H1 (cell line): Measurements from ENCODE around the gene CCR3. TPM values are rescaled to one million over a fixed set of nuclear protein-coding genes. Genes with fewer than 3 reads are reported as not detected.

Experiments
- CTCF ChIA-PET: fragments of 300-600 bp; sonication (Branson Sonifier 250); formaldehyde crosslinking; loops from one replicate; lab custom pipeline; 2021; ENCODE audit not compliant: partially characterized antibody; lab: Charles Lee
- POLR2A ChIA-PET: fragments of 300-600 bp; sonication (Branson Sonifier 250); formaldehyde crosslinking; loops from one replicate; lab custom pipeline; 2021; ENCODE audit warnings: inconsistent platforms; ENCODE audit not compliant: partially characterized antibody; lab: Charles Lee
- DNase-seq, 2 experiments: peaks; one replicate each; pipeline versions ENCODE4 v3.0.0 to v3.0.0-alpha.2; 2010 to 2022; ENCODE audit warnings: low spot score in 2 of 2, low read depth in 1 of 2, mixed read lengths in 1 of 2
- FAIRE-seq: peaks from 2 replicates; lab custom pipeline; 2011; peaks lifted over from hg19 to GRCh38; lab: Jason Lieb, UNC
- H2AFZ ChIP-seq: 2 replicates; pipeline ENCODE4 v1.8.1; 2012; ENCODE audit warnings: low read length, inconsistent platforms
- H2AK5ac ChIP-seq: 2 replicates; pipeline ENCODE4 v1.6.1; 2013; ENCODE audit warnings: low read depth, low read length
- H2BK120ac ChIP-seq: replicated peaks from 2 replicates; pipeline ENCODE3; 2013; ENCODE audit warnings: low read depth, low read length, inconsistent platforms
- H2BK12ac ChIP-seq: 2 replicates; pipeline ENCODE4 v1.6.1; 2013; ENCODE audit warnings: low read depth, low read length
- H2BK15ac ChIP-seq: 2 replicates; pipeline ENCODE4 v1.6.1; 2013; ENCODE audit warnings: low read length
- H2BK20ac ChIP-seq: 2 replicates; pipeline ENCODE4 v1.6.1; 2013; ENCODE audit warnings: low read length
- H2BK5ac ChIP-seq: 2 replicates; pipeline ENCODE4 v1.6.1; 2013; ENCODE audit warnings: low read depth, low read length
- H3K14ac ChIP-seq: 2 replicates; pipeline ENCODE4 v1.6.1; 2013; ENCODE audit warnings: inconsistent platforms; ENCODE audit not compliant: insufficient read length
- H3K18ac ChIP-seq: 2 replicates; pipeline ENCODE4 v1.6.1; 2013; ENCODE audit warnings: low read length; ENCODE audit errors: extremely low read depth
- H3K23ac ChIP-seq: 2 replicates; pipeline ENCODE4 v1.6.1; 2013; ENCODE audit warnings: inconsistent platforms; ENCODE audit not compliant: insufficient read length
- H3K23me2 ChIP-seq: 2 replicates; pipeline ENCODE4 v1.6.1; 2013; ENCODE audit warnings: low read depth, low read length
- H3K27ac ChIP-seq: 2 replicates; pipeline ENCODE4 v1.6.1; 2011; ENCODE audit warnings: low read depth, low read length, inconsistent platforms
- H3K27me3 ChIP-seq, 4 experiments: replicated peaks in 1 of 4; 1 replicate in 1 of 4; 2 replicates in 3 of 4; pipeline versions ENCODE4 v1.6.1 to v1.8.1; 2011 to 2013; ENCODE audit warnings: low read length in 3 of 4, mild to moderate bottlenecking in 3 of 4, inconsistent platforms in 2 of 4, mixed read lengths in 2 of 4, moderate library complexity in 1 of 4; ENCODE audit not compliant: control insufficient read depth in 3 of 4, insufficient read depth in 3 of 4; ENCODE audit errors: extremely low read depth in 1 of 4
- H3K36me3 ChIP-seq, 4 experiments: 2 replicates each; pipeline versions ENCODE4 v1.6.1 to v1.8.1; 2011 to 2013; ENCODE audit warnings: mild to moderate bottlenecking in 4 of 4, low read length in 3 of 4, moderate library complexity in 2 of 4, control low read depth in 1 of 4, inconsistent platforms in 1 of 4; ENCODE audit not compliant: insufficient read depth in 4 of 4, control insufficient read depth in 2 of 4
- H3K4ac ChIP-seq: replicated peaks from 2 replicates; pipeline ENCODE3; 2013; ENCODE audit warnings: low read length, low read depth, mixed read lengths, inconsistent platforms; ENCODE audit not compliant: insufficient read length
- H3K4me1 ChIP-seq, 4 experiments: replicated peaks in 1 of 4; 1 replicate in 1 of 4; 2 replicates in 3 of 4; pipeline versions ENCODE4 v1.6.1 to v1.8.1; 2011 to 2013; ENCODE audit warnings: low read length in 3 of 4, inconsistent platforms in 2 of 4, mixed read lengths in 1 of 4; ENCODE audit not compliant: insufficient read depth in 4 of 4, control insufficient read depth in 3 of 4
- H3K4me2 ChIP-seq, 2 experiments: 2 replicates each; pipeline versions ENCODE4 v1.6.1 to v1.8.1; 2011 to 2013; ENCODE audit warnings: low read depth in 2 of 2, low read length in 2 of 2, control low read depth in 1 of 2, inconsistent platforms in 1 of 2, mild to moderate bottlenecking in 1 of 2; ENCODE audit not compliant: insufficient read depth in 1 of 2
- H3K4me3 ChIP-seq, 4 experiments: fragments of 200-600, 300-600 bp in 1 of 4; sonication (generic), shearing (Covaris generic), sonication (Bioruptor Twin) in 1 of 4; 2 replicates each; pipeline versions ENCODE4 v1.5.1 to v1.8.1; 2011 to 2016; ENCODE audit warnings: low read length in 4 of 4, low read depth in 3 of 4, control low read depth in 2 of 4, inconsistent platforms in 2 of 4, mild to moderate bottlenecking in 2 of 4, mixed read lengths in 1 of 4, moderate library complexity in 1 of 4; ENCODE audit not compliant: insufficient read depth in 2 of 4; ENCODE audit errors: extremely low read depth in 1 of 4
- H3K56ac ChIP-seq: replicated peaks from 2 replicates; pipeline ENCODE3; 2013; ENCODE audit warnings: low read depth, mild to moderate bottlenecking, mixed read lengths, low read length, inconsistent platforms; ENCODE audit not compliant: insufficient read length
- H3K79me1 ChIP-seq: 2 replicates; pipeline ENCODE4 v1.6.1; 2013; ENCODE audit warnings: low read depth, low read length, control low read depth
- H3K79me2 ChIP-seq, 2 experiments: 2 replicates each; pipeline versions ENCODE4 v1.6.1 to v1.8.1; 2012 to 2013; ENCODE audit warnings: low read length in 2 of 2, mild to moderate bottlenecking in 2 of 2, inconsistent platforms in 1 of 2; ENCODE audit not compliant: insufficient read depth in 2 of 2, control insufficient read depth in 1 of 2
- H3K9ac ChIP-seq, 4 experiments: replicated peaks in 1 of 4; 1 replicate in 1 of 4; 2 replicates in 3 of 4; pipeline versions ENCODE4 v1.6.1 to v1.8.1; 2011 to 2013; ENCODE audit warnings: low read depth in 3 of 4, low read length in 3 of 4, control low read depth in 2 of 4, mild to moderate bottlenecking in 2 of 4, moderate library complexity in 2 of 4, inconsistent platforms in 1 of 4; ENCODE audit errors: extremely low read depth in 1 of 4
- H3K9me3 ChIP-seq, 2 experiments: 2 replicates each; pipeline versions ENCODE4 v1.6.1 to v1.8.1; 2012 to 2013; ENCODE audit warnings: mild to moderate bottlenecking in 2 of 2, moderate library complexity in 2 of 2, control low read depth in 1 of 2, inconsistent platforms in 1 of 2, low read depth in 1 of 2, low read length in 1 of 2, mixed read lengths in 1 of 2; ENCODE audit not compliant: insufficient read depth in 2 of 2
- H4K20me1 ChIP-seq, 2 experiments: replicated peaks in 1 of 2; 2 replicates each; pipeline versions ENCODE3 to v1.8.1; 2011 to 2013; ENCODE audit warnings: inconsistent platforms in 2 of 2, low read length in 2 of 2, mild to moderate bottlenecking in 1 of 2; ENCODE audit not compliant: insufficient read depth in 2 of 2, control insufficient read depth in 1 of 2
- H4K5ac ChIP-seq: 2 replicates; pipeline ENCODE4 v1.6.1; 2013; ENCODE audit warnings: low read length, low read depth, mixed read lengths, inconsistent platforms; ENCODE audit not compliant: insufficient read length
- H4K8ac ChIP-seq: 2 replicates; pipeline ENCODE4 v1.8.0; 2013; ENCODE audit warnings: mild to moderate bottlenecking, moderate library complexity, low read length, inconsistent platforms; ENCODE audit not compliant: insufficient read depth; ENCODE audit errors: extremely low read depth
- H4K91ac ChIP-seq: replicated peaks from 2 replicates; pipeline ENCODE3; 2013; ENCODE audit warnings: low read length, mixed read lengths, inconsistent platforms; ENCODE audit not compliant: insufficient read length
- CHD2 ChIP-seq: IDR thresholded peaks from 2 replicates; pipeline ENCODE4 v1.6.1; 2012; ENCODE audit warnings: low read length, improper control_type of control experiment
- CTCF ChIP-seq, 3 experiments: IDR thresholded peaks; 1 replicate in 2 of 3; 2 replicates in 1 of 3; pipeline versions ENCODE4 v1.5.1 to v1.6.1; 2011; ENCODE audit warnings: low read length in 3 of 3, mild to moderate bottlenecking in 3 of 3, inconsistent platforms in 2 of 3, low read depth in 1 of 3, moderate library complexity in 1 of 3; ENCODE audit not compliant: insufficient read depth in 1 of 3; ENCODE audit errors: control extremely low read depth in 1 of 3
- JUN ChIP-seq: IDR thresholded peaks from 2 replicates; pipeline ENCODE4 v1.6.1; 2011; ENCODE audit warnings: low read depth, mild to moderate bottlenecking, improper control_type of control experiment, low read length
- RAD21 ChIP-seq, 2 experiments: IDR thresholded peaks in 1 of 2; conservative IDR thresholded peaks in 1 of 2; 2 replicates each; pipeline ENCODE4 v1.6.1; 2011; ENCODE audit warnings: low read depth in 2 of 2, low read length in 2 of 2, improper control_type of control experiment in 1 of 2, inconsistent platforms in 1 of 2, mild to moderate bottlenecking in 1 of 2, moderate library complexity in 1 of 2
- TBP ChIP-seq: IDR thresholded peaks from 2 replicates; pipeline ENCODE4 v1.6.1; 2011; ENCODE audit warnings: low read depth, low read length, improper control_type of control experiment
- YY1 ChIP-seq: IDR thresholded peaks from 2 replicates; pipeline ENCODE4 v1.6.1; 2011; ENCODE audit warnings: low read depth, mild to moderate bottlenecking, low read length
- WGBS, 2 experiments: shearing (Covaris generic) in 1 of 2; methylation state at CpG; one replicate each; pipeline versions ENCODE4 v1.1.6 to v1.1.7; 2013 to 2015; ENCODE audit warnings: low lambda C conversion rate in 2 of 2, mixed read lengths in 2 of 2, inconsistent platforms in 1 of 2, low coverage in 1 of 2, missing lambda C conversion rate in 1 of 2; ENCODE audit not compliant: insufficient replicate concordance in 2 of 2, insufficient coverage in 1 of 2, insufficient read length in 1 of 2; ENCODE audit errors: extremely low coverage in 1 of 2, missing lambda C conversion rate in 1 of 2; 5-methylcytosine and 5-hydroxymethylcytosine counted together
- polyA plus RNA-seq, 7 experiments: library from polyadenylated mRNA; depleted of rRNA in 3 of 7; stranded (reverse) in 5 of 7; unstranded in 2 of 7; fragments of >200 nt in 5 of 7; fragments of 200-250 nt in 2 of 7; gene quantifications; 1 replicate in 5 of 7; 2 replicates in 1 of 7; 4 replicates in 1 of 7; pipeline versions ENCODE4 v1.2.1 to v1.2.3, GENCODE V29; 2011 to 2013; ENCODE audit warnings: missing spikeins in 2 of 7, mixed read lengths in 2 of 7
- total RNA-seq: library from RNA; stranded (reverse); fragmentation: NEBNext Ultra II Directional; extraction: Animal tissue kit (Norgen Biotek cat#: 25700); gene quantifications from 2 replicates; pipeline ENCODE4 v1.2.1, GENCODE V29; 2021

The CCR3 gene
- total and polyA plus RNA-seq, 2 of the 8 experiments (the other 6 are each of a cell fraction or from before 2014, with no cell fraction given) = not detected

- Histone ChIP-seq H3K9me3 (no peaks in the 10 kb centered on the region), H3K27ac (no peak overlapping the region), H3K4me2 (no peak overlapping the region), H3K9ac (no peak overlapping the region), H3K27me3 (no peaks in the 10 kb centered on the region), H3K4me1 (0 out of 7 replicates have a peak, but pooled peaks cover 0 to 4% (median 0%) of the 10 kb centered on the region in 4 experiments), H2BK12ac (no peak overlapping the region), H3K4me3 (no peak overlapping the region), H4K91ac (no peak overlapping the region), H2BK15ac (no peak overlapping the region), H3K23me2 (no peaks in the 10 kb centered on the region), H3K18ac (no peak overlapping the region), H3K23ac (no peak overlapping the region), H2BK20ac (no peak overlapping the region), H3K14ac (no peak overlapping the region), H3K56ac (no peak overlapping the region), H3K4ac (no peak overlapping the region), H2AFZ (peak overlapping the region; percentile 78), H3K79me2 (no peaks in the 10 kb centered on the region), H3K36me3 (no peaks in the 10 kb centered on the region), H3K79me1 (no peaks in the 10 kb centered on the region), H4K5ac (no peak overlapping the region), H2BK5ac (no peak overlapping the region), H2AK5ac (no peak overlapping the region), H2BK120ac (no peak overlapping the region), H4K8ac (no peak overlapping the region), H4K20me1 (no peaks in the 10 kb centered on the region)
- POLR2A ChIA-PET = no interaction called here
- 100% methylated on average over 1 of the region's 1 CpG; no CpG with 5 or more reads in 1 of the 2 experiments for WGBS, 2 experiments
- CTCF ChIA-PET = interaction anchor here (0.7 to 7.1 kb wide), 35 partner anchors 11 to 283 kb away, joined by 3 to 164 read pairs (median 4); partner anchors contain the start of genes CCR5 and RTP3
- FAIRE-seq = no peak
- TF ChIP-seq CTCF (IDR thresholded peaks at IDR 0.05; ENCODE audit: control extremely low read depth in 1 of 3, insufficient read depth in 1 of 3, low read depth in 1 of 3, low read length in 3 of 3) (peak; percentile 49 to 74 (median 61)), TBP (no peak), RAD21 (IDR thresholded peaks at IDR 0.05 in 1 of 2, conservative IDR thresholded peaks at IDR 0.05 in 1 of 2; ENCODE audit: low read depth in 2 of 2, low read length in 2 of 2) (peak; percentile 75 to 78), JUN (no peak), CHD2 (no peak), YY1 (0 out of 2 replicates have a peak, but pooled peaks have one; percentile 42)
- DNase-seq = peak in 1 of 2 experiments; percentile 58
Observed at GRCh38 chr3:46214751-46215352, 27.4 kb upstream of the CCR3 start.
